Glutamatergic neuron (in vitro differentiated cells): Measurements from ENCODE around the gene CHD2. TPM values are rescaled to one million over a fixed set of nuclear protein-coding genes. Genes with fewer than 3 reads are reported as not detected.
A peak's percentile ranks its signal among the peaks of the same experiment; 100 is the strongest.

ENCODE experiments used
- DNase-seq: peaks from one replicate; pipeline ENCODE4 v3.0.0; 2022
- H3K27ac Mint-ChIP-seq: one replicate; pipeline ENCODE4 v1.8.0; 2020; ENCODE audit warnings: mild to moderate bottlenecking, mixed read lengths, inconsistent platforms; ENCODE audit not compliant: unreplicated experiment
- H3K27me3 Mint-ChIP-seq: one replicate; pipeline ENCODE4 v1.8.0; 2020; ENCODE audit warnings: mild to moderate bottlenecking, moderate library complexity, mixed read lengths, inconsistent platforms; ENCODE audit not compliant: unreplicated experiment
- H3K36me3 Mint-ChIP-seq: one replicate; pipeline ENCODE4 v1.8.0; 2020; ENCODE audit warnings: mild to moderate bottlenecking, mixed read lengths, inconsistent platforms; ENCODE audit not compliant: unreplicated experiment
- H3K4me1 Mint-ChIP-seq: one replicate; pipeline ENCODE4 v1.8.0; 2020; ENCODE audit warnings: mild to moderate bottlenecking, low read depth, mixed read lengths, inconsistent platforms; ENCODE audit not compliant: unreplicated experiment
- H3K4me3 Mint-ChIP-seq: one replicate; pipeline ENCODE4 v1.8.0; 2020; ENCODE audit warnings: mild to moderate bottlenecking, mixed read lengths, inconsistent platforms; ENCODE audit not compliant: unreplicated experiment
- H3K9me3 Mint-ChIP-seq: one replicate; pipeline ENCODE4 v1.8.0; 2020; ENCODE audit warnings: mild to moderate bottlenecking, moderate library complexity, mixed read lengths, inconsistent platforms; ENCODE audit not compliant: unreplicated experiment
- CTCF ChIP-seq: fragments of 200-600 bp; sonication (generic); IDR thresholded peaks from one replicate; pipeline ENCODE4 v1.5.0; 2021; ENCODE audit not compliant: partially characterized antibody, unreplicated experiment
- total RNA-seq: library from RNA; stranded (reverse); fragmentation: NEBNext Ultra II Directional; extraction: Animal tissue kit (Norgen Biotek cat#: 25700); gene quantifications from one replicate; pipeline ENCODE4 v1.2.1, GENCODE V29; 2021; ENCODE audit not compliant: unreplicated experiment

Gene CHD2
- total RNA-seq, 1 donor from 2014 or later = 201 TPM

GRCh38 chr15:92925454-92925853 is 25.3 kb downstream of the CHD2 start:
- peaks cover 2% of the 10 kb centered on the region for H3K27me3 Mint-ChIP-seq
- H3K4me3 Mint-ChIP-seq = no peak overlapping the region
- H3K4me1 Mint-ChIP-seq = peaks cover 25% of the 10 kb centered on the region
- peaks cover 3% of the 10 kb centered on the region for H3K9me3 Mint-ChIP-seq
- DNase-seq = no peak
- no peaks in the 10 kb centered on the region for H3K36me3 Mint-ChIP-seq
- H3K27ac Mint-ChIP-seq = no peak overlapping the region
- TF ChIP-seq CTCF = no peak

- TF ChIP-seq CTCF = no peak
- H3K9me3 Mint-ChIP-seq = no peaks in the 10 kb centered on the region
- H3K27me3 Mint-ChIP-seq = no peaks in the 10 kb centered on the region
- no peak overlapping the region for H3K27ac Mint-ChIP-seq
- H3K36me3 Mint-ChIP-seq = no peaks in the 10 kb centered on the region
- no peak for DNase-seq
- no peak overlapping the region for H3K4me3 Mint-ChIP-seq
- peaks cover 11% of the 10 kb centered on the region for H3K4me1 Mint-ChIP-seq
Measured at GRCh38 chr15:92928225-92928750, 28.2 kb downstream of the CHD2 start.

- no peaks in the 10 kb centered on the region for H3K27me3 Mint-ChIP-seq
- no peak overlapping the region for H3K27ac Mint-ChIP-seq
- DNase-seq = no peak
- H3K36me3 Mint-ChIP-seq = no peaks in the 10 kb centered on the region
- H3K4me3 Mint-ChIP-seq = no peak overlapping the region
- H3K9me3 Mint-ChIP-seq = peaks cover 1% of the 10 kb centered on the region
- peaks cover 9% of the 10 kb centered on the region for H3K4me1 Mint-ChIP-seq
- no peak for TF ChIP-seq CTCF
Measured at GRCh38 chr15:92929002-92929401, 28.9 kb downstream of the CHD2 start.

- no peak for TF ChIP-seq CTCF
- peaks cover 10% of the 10 kb centered on the region for H3K4me1 Mint-ChIP-seq
- peak overlapping the region; percentile 78 for H3K27ac Mint-ChIP-seq
- DNase-seq = no peak
- peaks cover 3% of the 10 kb centered on the region for H3K27me3 Mint-ChIP-seq
- peaks cover 1% of the 10 kb centered on the region for H3K9me3 Mint-ChIP-seq
- no peak overlapping the region for H3K4me3 Mint-ChIP-seq
- peaks cover 1% of the 10 kb centered on the region for H3K36me3 Mint-ChIP-seq
Measured at GRCh38 chr15:92930054-92930621, 30.0 kb downstream of the CHD2 start.

- peaks cover 16% of the 10 kb centered on the region for H3K4me1 Mint-ChIP-seq
Measured at GRCh38 chr15:92930776-92931175, 30.7 kb downstream of the CHD2 start.

More at GRCh38 chr15:92930776-92931175, 30.7 kb downstream of the CHD2 start:
- Mint-ChIP-seq H3K27me3 (peaks cover 3% of the 10 kb centered on the region), H3K27ac (peak overlapping the region; percentile 78), H3K36me3 (peaks cover 7% of the 10 kb centered on the region), H3K4me3 (no peak overlapping the region), H3K9me3 (peaks cover 1% of the 10 kb centered on the region)
- DNase-seq = no peak
- no peak for TF ChIP-seq CTCF
